VCaP (cell line): ENCODE results near the gene GREB1.

ENCODE experiments used
- H3K27ac ChIP-seq: fragments of 450-650 bp; 2 replicates; pipeline ENCODE4 v1.5.1; 2017
- CTCF ChIP-seq: fragments of 450-650 bp; conservative IDR thresholded peaks from 2 replicates; pipeline ENCODE4 v1.5.1; 2017; ENCODE audit warnings: mild to moderate bottlenecking, moderate library complexity

Gene GREB1

GRCh38 chr2:11663427-11663826, 129.6 kb downstream of the GREB1 start:
- no peak for TF ChIP-seq CTCF

DNA sequence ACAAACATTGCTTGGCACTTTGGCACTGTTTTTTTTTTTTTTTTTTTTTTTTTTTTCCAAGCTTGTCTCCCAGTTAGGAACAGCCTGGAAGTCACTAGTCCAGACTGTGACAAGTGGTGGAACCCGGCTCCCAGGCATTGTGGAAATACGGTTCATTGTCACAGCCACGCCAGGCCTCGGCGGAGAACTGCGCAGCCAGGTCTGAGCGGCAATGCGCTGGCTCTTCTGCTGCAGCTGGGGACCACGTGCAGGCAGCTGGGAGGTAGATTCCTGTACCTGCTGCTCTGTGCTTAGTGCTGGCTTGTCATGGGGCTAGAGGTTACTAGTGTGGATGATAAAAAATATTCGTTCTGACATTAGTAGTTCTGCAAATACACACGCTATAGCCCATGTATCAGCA, 131.2 kb downstream of the GREB1 start:
- TF ChIP-seq CTCF = no peak
- H3K27ac ChIP-seq = no peak overlapping the region

More at GRCh38 chr2:11663427-11663826, 129.6 kb downstream of the GREB1 start:
- H3K27ac ChIP-seq = no peak overlapping the region

DNA sequence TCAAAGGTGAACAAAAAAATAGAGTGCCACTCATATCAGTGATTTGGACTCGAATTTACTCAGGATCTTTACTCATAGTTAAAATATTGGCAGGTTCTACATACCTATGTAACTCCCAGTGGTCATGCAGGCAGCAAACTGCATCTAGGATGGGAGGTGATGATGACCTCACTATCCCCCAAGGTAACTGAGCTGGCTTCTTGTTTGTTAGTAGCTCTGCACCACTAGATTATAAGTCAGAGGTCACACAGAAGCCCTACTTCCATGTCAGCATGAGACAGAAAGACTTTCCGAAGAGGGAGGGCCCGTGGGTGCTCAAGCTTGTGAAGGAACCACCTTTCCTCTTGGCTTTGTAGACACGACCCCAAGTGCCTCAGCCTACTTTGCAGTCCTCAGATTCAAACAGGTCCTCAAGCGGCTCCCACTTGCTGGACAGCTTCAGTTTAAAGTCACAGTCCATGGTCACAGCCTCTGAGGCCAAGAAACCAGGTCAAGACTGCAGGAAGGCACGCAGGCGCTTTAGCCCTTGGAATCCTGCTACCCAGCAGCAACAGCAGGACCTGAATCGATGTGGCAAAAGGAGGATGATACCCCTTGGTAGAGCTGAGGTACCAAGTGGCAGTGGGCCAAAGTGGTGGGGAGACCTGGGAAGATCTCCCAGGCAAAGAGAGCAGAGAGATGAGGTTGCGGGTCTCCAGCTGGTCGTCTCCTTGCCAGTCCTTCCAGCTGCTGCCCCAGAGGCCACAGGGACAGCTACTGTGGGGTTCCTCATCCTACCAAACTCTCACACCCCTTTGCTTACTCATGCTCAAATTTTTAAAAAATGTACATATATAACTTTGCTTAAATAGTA, 131.9 kb downstream of the GREB1 start:
- no peak overlapping the region for H3K27ac ChIP-seq
- no peak for TF ChIP-seq CTCF

- TF ChIP-seq CTCF = no peak
- no peak overlapping the region for H3K27ac ChIP-seq
These were observed 133.3 kb downstream of the GREB1 start for GRCh38 chr2:11667194-11667593.

DNA sequence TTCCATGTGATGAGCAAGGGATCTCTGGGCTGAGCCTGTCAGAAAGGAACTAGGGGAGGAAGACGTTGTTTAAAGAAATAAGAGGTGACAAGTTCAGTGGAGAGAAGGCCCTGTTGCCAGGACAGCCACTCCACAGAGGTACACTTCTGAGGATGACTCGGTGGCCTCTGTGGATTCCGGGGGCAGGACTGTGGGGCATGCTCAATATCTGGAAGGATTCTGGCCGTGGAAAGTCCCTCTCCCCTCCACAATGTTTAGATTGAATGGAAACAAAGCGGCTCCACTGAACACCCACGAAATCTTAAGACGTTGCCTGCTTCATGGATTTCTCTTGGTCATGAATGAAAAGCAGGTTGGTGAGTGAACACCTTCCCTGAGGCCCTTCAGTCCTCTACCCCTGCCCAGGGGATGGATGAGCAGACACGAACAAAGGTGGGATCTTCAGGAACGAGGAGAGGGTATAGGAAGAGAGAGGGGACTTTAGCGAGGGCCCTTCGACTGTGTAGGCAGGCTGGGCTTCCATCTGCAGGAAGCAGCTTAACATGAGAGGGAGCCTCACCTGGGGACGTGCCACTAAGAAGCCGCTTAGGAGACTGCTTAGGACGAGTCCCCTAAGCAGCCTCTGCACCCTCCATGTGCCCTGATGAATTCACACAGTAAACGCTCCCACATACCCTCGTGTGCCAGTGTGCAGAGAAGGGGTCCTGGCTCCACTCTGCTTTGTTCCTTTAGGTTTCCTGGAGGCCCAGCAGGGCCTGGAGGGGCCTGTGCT, 134.2 kb downstream of the GREB1 start:
- no peak for TF ChIP-seq CTCF
- H3K27ac ChIP-seq = no peak overlapping the region

- no peak for TF ChIP-seq CTCF
- H3K27ac ChIP-seq = no peak within 1 kb of the TSS
These were observed 135.8 kb downstream of the GREB1 start, which contains the start of gene NTSR2 for GRCh38 chr2:11669454-11670291. Gene NTSR2, minus strand, starts transcription at chr2:11670195. Its CDS starts 66 bp downstream, at chr2:11670129.
